Measurements from ENCODE around the gene THTPA.
"Not testable (repeated sequence)": the region's sequence is repeated elsewhere in the genome, so short reads cannot be mapped to it uniquely, and the experiment has no call there.

THTPA gene

DNA sequence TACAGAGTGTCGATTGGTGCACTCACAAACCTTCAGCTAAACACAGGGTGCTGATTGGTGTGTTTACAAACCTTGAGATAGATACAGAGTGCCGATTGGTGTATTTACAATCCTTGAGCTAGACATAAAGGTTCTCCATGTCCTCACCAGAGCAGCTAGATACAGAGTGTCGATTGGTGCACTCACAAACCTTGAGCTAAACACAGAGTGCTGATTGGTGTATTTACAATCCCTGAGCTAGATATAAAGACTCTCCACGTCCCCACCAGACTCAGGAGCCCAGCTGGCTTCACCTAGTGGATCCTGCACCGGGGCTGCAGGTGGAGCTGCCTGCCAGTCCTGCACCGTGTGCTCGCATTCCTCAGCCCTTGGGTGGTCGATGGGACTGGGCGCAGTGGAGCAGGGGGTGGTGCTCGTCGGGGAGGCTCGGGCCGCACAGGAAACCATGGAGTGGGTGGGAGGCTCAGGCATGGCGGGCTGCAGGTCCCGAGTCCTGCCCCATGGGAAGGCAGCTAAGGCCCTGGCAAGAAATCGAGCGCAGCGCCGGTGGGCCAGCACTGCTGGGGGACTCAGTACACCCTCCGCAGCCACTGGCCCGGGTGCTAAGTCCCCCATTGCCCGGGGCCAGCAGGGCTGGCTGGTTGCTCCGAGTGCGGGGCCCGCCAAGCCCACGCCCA lies 28.6 kb downstream of the THTPA start:
- DNase-seq = not testable (repeated sequence)

DNA sequence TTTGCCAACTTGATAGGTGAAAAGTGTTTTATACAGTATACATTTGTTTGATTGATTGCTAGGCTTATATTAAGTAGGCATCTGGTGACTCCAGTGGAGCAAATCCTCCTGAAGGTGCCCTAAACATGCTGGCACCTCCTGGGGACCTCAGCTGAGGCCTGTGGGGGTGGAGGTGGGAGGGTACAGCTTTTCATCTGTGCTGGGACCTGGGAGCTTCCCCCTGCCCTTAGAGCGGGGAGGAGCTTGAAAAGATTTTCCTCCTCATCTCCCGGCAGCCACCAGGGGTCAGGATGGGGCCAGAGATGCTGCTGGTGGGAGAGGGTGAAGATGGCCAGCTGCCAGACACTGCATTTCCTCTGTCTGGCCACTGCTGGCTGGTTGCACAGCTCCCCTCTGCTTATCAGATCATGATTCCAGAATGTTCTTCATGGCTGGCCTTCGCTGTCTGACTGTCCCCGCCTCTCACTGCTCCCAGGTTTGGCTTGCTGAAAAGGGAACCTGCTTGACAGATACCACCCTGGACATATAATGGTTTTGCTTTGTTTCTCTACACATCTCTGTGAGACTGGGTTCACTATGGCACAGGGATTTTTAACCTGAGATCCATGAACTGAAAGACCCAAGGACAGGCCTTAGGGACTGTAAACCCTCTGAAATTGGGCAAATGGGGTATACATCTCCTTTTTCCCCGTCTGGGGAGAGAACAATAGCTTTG lies 33.0 kb downstream of the THTPA start:
- DNase-seq = peak; percentile 73 to 81

DNA sequence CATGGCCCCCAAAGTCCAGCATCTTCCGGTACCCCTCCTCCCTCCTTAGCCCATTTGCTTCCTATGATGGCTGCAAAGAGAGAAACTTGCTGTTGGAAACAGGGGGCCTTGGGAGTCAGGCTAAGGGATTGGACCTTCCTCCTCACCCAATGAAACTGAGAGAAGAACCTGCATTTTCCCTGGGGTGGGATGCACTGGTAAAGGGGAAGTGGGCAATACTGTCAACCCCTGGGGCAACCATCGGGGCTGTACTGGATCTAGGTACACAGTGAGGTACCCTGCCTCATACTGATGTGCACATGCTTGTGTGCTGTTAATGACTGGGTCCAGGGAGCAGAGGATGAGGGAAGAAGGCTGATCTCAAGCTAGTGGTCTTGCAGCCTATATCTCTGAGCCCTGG lies 33.5 kb downstream of the THTPA start:
- no peak for DNase-seq

DNA sequence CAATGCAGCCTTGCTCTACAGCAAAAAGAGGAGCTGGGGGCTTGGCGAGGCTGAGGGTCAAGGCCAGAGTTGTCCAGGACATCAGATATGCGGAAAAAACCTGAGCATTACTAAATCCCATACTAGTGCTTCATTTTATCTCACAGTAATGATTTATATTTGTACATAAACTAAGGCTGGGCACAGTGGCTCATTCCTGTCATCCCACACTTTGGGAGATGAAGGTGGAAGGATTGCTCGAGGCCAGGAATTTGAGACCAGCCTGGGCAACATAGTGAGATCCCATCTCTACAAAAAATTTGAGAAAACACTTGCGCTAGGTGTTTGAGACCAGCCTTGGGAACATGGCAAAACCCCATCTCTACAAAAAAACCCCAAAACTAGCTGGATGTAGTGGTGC lies 34.1 kb downstream of the THTPA start:
- DNase-seq = no peak

DNA sequence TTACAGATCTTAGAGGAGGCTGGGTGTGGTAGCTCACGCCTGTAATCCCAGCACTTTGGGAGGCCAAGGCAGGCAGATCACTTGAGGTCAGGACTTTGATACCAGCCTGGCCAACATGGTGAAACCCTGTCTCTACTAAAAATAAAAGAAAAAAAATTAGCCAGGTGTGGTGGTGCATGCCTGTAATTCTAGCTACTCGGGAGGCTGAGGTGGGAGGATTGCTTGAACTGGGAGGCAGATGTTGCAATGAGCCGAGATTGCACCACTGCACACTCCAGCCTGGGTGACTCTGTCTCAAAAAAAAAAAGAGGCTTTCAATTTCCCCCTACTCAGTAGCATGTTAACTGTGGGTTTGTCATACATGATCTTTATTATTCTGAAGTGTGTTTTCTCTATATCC lies 38.1 kb downstream of the THTPA start:
- not testable (repeated sequence) for DNase-seq

GRCh38 chr14:23600322-23600707 lies 44.2 kb downstream of the THTPA start:
- no peak for DNase-seq

DNA sequence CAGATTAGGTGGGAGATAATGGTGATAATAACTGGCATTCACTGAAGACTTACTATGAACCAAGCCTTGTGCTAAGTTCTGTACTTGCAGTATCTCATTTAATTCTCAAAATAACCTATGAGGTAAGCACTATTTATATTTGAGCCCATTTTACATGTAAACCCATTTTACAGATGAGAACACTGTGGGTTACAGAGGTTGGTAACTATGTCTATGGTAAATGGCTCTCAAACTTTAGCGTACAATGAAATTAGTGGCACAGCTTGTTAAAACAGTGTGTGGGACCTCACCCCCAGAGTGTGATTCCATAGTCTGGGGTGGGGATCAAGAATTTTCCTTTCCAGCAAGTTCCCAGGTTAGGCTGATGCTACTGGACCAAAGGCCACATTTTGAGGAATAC lies 44.7 kb downstream of the THTPA start:
- no peak for DNase-seq

DNA sequence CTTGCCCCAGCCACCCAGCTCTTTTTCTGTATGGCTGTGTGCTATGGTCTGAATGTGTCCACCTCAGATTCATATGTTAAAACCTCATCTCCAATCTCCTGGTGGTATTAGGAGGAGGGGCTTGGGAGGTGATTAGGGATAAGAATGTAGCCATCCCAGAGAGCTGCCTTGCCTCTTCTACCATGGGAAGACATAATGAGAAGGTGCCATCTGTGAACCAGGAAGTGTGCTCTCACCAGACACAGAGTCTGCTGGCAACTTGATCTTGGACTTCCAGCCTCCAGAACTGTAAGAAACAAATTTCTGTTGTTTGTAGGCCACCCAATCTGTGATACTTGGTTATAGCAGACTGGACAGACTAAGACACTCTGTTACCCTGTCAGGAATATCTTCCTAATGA lies 45.4 kb downstream of the THTPA start:
- DNase-seq = no peak

GRCh38 chr14:23601845-23602180 lies 45.7 kb downstream of the THTPA start:
- DNase-seq = no peak

DNA sequence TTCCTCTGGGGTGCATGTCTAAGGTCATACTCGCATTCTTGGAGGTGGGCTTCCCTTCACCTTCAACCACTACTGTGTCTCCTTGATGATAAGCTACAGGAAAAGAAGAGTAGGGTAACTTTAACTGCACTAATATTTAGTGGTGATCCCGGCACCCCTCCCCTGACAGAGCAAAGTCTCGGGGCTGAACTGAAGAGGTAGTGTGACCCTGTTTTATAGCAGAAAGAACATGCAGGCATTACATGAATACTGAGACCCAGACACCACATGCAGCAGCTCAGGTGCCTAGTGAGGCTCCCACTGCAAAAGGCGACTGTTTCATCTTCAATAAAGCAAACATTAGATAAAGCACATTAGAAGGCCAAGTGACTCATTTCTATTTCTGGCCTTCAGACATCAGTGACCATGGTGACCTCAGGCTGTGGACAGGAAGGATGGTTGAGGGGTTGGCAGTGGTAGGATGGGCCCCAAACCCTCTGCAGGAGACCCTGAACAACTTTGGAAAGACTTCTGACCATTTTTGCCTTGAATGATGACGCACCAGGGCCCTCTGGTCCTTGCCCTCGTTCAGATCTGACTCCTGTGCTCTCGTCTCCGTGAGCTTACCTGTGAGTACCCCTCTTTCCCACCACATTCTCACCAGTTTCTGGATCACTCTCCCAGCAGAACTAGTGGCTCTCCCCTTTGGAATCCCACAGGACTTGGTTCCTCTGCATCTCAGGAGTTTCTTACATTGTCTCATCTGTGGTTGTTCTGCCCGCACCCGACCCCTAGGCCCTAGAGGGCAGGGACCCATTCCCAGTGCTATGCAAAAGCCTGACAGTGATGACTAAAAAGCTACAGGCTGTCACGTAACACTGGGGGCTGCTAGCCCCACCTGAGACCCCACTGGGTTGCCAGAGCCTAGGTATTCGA lies 46.4 kb downstream of the THTPA start:
- no peak for DNase-seq

- no peak for DNase-seq
These were observed 47.0 kb downstream of the THTPA start for GRCh38 chr14:23603103-23603502.

GRCh38 chr14:23604148-23604547 lies 48.1 kb downstream of the THTPA start:
- DNase-seq = no peak

DNA sequence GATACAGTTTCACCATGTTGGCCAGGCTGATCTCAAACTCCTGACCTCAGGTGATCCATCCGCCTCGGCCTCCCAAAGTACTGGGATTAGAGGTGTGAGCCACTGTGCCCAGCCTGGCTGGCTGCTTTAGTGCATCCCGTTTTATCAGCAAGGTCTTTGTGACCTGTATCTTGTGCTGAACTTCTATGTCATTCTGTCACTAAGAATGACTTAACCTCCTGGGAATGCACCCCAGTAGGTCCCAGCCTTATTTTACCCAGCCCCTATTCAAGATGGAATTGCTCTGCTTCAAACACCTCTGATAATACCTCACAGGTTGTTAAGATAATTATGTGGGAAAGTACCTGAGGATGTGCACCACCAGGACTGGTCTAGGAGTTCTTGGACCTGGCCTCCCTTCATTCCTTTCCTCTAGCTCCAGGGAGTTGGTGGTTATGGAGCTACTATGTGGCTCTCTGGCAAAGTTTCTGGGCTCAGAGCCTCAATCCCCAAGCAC lies 48.7 kb downstream of the THTPA start:
- DNase-seq = no peak

GRCh38 chr14:23605931-23606585 lies 50.0 kb downstream of the THTPA start:
- no peak for DNase-seq

DNA sequence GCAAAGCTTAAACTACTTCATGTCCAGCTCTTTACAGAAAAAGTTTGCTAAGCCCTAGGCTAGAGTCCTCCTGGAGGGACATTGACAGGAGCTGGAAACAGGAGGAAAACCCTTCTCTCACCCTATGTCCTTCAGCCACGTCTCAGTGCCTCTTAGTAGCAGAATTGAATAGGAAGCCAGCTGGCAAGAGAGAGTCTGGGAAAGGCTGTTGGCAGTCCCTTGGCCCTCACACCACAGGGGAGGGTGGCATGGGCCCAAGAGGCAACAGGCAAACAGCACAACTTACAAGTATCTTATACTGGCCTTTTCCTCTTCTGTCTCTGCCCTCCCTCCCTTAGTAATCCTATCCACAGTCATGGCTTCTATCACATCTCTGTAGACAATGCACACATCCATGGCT lies 52.4 kb downstream of the THTPA start:
- peak in 1 of 2 donors; percentile 7 for DNase-seq

DNA sequence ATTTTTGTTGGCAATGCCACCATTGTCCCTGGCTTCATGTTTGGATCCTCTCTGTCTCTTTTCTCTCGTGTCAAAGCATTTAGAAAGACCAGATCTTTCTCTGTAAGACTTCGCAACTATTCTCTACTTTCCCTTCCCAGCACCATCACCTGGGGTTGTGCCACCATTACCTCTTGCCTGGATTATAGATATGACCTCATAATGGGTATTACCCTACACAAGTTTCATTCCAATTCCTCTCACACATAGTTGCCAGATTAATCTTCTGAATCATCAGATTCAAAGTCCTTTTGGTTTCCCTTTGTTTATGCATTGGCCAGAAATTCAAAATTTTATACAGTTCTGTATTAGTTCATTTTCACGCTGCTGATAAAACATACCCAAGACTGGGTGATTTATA lies 52.9 kb downstream of the THTPA start:
- DNase-seq = no peak

DNA sequence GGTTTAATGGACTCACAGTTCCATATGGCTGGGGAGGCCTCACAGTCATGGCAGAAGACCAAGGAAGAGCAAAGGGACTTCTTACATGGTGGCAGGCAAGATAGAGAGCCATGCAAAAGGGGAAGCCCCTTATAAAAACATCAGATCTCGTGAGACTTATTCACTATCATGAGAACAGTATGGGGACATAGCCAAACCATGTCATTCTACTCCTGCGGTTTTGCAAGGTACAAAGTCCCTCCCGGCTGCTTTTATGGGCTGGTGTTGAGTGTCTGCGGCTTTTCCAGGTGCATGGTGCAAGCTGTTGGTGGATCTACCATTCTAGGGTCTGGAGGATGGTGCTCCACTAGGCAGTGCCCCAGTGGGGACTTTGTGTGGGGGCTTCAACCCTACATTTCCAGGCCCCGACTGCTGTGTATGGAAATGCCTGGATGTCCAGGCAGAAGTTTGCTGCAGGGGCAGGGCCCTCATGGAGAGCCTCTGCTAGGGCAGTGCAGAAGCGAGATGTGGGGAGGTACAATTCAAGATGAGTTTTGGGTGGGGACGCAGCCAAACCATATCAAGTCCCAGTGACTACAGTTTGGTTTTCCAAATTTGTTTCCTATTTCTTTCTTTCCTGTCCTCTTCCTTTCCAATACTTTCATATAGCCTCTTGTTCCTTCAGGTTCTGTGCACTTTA lies 53.5 kb downstream of the THTPA start:
- DNase-seq = not testable (repeated sequence)
